Neural cell (in vitro differentiated cells): Measurements from ENCODE around the gene CDH20.

Experiments
- EP300 ChIP-seq: fragments of 450-650 bp; conservative IDR thresholded peaks from 2 replicates; pipeline ENCODE4 v1.6.1; 2014; ENCODE audit warnings: antibody characterized with exemption, mild to moderate bottlenecking, moderate library complexity; ENCODE audit not compliant: poor library complexity, severe bottlenecking
- EZH2 ChIP-seq: fragments of 200-600, 300-800 bp; shearing (Covaris generic), sonication (generic); IDR thresholded peaks from 2 replicates; pipeline ENCODE4 v1.6.1; 2014; ENCODE audit warnings: antibody characterized with exemption, low read length, borderline replicate concordance, mild to moderate bottlenecking; ENCODE audit not compliant: insufficient read depth, poor library complexity, severe bottlenecking
- POLR2AphosphoS5 ChIP-seq: IDR thresholded peaks from 2 replicates; pipeline ENCODE4 v1.6.1; 2012
- REST ChIP-seq: IDR thresholded peaks from 2 replicates; pipeline ENCODE4 v1.6.1; 2012; ENCODE audit warnings: borderline replicate concordance
- TAF1 ChIP-seq: IDR thresholded peaks from 2 replicates; pipeline ENCODE4 v1.6.1; 2012; ENCODE audit warnings: low read depth
- TF ChIP-seq, protein P1 (sequence below): fragments of 450-650 bp; IDR thresholded peaks from 2 replicates; pipeline ENCODE4 v1.5.1; 2014; ENCODE audit warnings: antibody characterized with exemption, mild to moderate bottlenecking, moderate library complexity; ENCODE audit not compliant: poor library complexity, severe bottlenecking

DNA sequence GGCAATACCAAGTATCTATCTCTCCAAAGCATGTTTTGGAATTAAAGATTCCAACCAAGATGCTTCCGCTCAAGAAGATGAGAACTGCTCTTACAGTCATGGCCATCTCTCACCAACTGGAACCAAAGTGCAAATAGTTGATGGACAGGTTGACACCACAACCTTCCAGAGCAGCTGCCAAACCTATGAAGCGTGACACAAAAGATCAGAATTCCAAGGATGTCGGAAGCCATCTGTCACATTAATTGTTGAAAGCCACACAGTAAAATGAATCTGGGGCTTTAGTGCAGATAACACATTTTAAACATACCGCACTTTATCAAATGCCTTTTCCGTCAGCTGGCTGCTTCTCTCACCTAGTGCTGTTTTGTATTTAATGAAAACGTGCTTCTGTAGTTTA is 195.7 kb downstream of the CDH20 start:
- TF ChIP-seq, protein P1, sequence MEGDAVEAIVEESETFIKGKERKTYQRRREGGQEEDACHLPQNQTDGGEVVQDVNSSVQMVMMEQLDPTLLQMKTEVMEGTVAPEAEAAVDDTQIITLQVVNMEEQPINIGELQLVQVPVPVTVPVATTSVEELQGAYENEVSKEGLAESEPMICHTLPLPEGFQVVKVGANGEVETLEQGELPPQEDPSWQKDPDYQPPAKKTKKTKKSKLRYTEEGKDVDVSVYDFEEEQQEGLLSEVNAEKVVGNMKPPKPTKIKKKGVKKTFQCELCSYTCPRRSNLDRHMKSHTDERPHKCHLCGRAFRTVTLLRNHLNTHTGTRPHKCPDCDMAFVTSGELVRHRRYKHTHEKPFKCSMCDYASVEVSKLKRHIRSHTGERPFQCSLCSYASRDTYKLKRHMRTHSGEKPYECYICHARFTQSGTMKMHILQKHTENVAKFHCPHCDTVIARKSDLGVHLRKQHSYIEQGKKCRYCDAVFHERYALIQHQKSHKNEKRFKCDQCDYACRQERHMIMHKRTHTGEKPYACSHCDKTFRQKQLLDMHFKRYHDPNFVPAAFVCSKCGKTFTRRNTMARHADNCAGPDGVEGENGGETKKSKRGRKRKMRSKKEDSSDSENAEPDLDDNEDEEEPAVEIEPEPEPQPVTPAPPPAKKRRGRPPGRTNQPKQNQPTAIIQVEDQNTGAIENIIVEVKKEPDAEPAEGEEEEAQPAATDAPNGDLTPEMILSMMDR, result no peak
- TF ChIP-seq POLR2AphosphoS5, result peak; percentile 60
- no peak for TF ChIP-seq TAF1
- peak; percentile 86 for TF ChIP-seq EP300
- TF ChIP-seq REST, result peak; percentile 74
- no peak for TF ChIP-seq EZH2
